SJSA1 (cell line): Measurements from ENCODE around the gene PACC1. TPM values are rescaled to one million over a fixed set of nuclear protein-coding genes. Genes with fewer than 3 reads are reported as not detected.
"Not testable (repeated sequence)": the region's sequence is repeated elsewhere in the genome, so short reads cannot be mapped to it uniquely, and the experiment has no call there.

Experiments used
- DNase-seq, 2 experiments: peaks; one replicate each; pipeline ENCODE4 v3.0.0-alpha.2; 2015 to 2020; ENCODE audit warnings: low spot score in 2 of 2, low read depth in 1 of 2
- H3K27ac ChIP-seq: fragments of 250-450 bp; sonication (Bioruptor Pico); 2 replicates; pipeline ENCODE4 v1.5.1; 2020; ENCODE audit warnings: mild to moderate bottlenecking, moderate library complexity
- H3K27me3 ChIP-seq: fragments of 250-450 bp; sonication (Bioruptor Pico); replicated peaks from 2 replicates; pipeline ENCODE4 v1.5.1; 2020; ENCODE audit warnings: mild to moderate bottlenecking, moderate library complexity
- H3K36me3 ChIP-seq: fragments of 250-450 bp; sonication (Bioruptor Pico); 2 replicates; pipeline ENCODE4 v1.5.1; 2020; ENCODE audit warnings: mild to moderate bottlenecking
- H3K4me1 ChIP-seq: fragments of 250-450 bp; sonication (Bioruptor Pico); replicated peaks from 2 replicates; pipeline ENCODE4 v1.6.1; 2021; ENCODE audit warnings: mild to moderate bottlenecking
- H3K4me3 ChIP-seq: fragments of 250-450 bp; sonication (Bioruptor Pico); 2 replicates; pipeline ENCODE4 v1.5.1; 2020; ENCODE audit warnings: mild to moderate bottlenecking
- H3K9me3 ChIP-seq: fragments of 250-450 bp; sonication (Bioruptor Pico); replicated peaks from 2 replicates; pipeline ENCODE4 v1.5.1; 2020; ENCODE audit warnings: mild to moderate bottlenecking
- total RNA-seq: library from RNA; depleted of rRNA; stranded (reverse); fragments of >200 nt; shearing (Covaris generic); gene quantifications from 2 replicates; pipeline ENCODE4 v1.2.3, GENCODE V29; 2014

Gene PACC1
- total RNA-seq, 1 experiment from 2014 or later = 9.4 TPM

- H3K27me3 ChIP-seq = no peaks in the 10 kb centered on the region
- H3K36me3 ChIP-seq = peaks cover 6% of the 10 kb centered on the region; the same call in 1 of the 2 replicates
- no peak overlapping the region for H3K27ac ChIP-seq
- H3K4me1 ChIP-seq = peaks cover 7% of the 10 kb centered on the region
- peak in 1 of 2 experiments; percentile 3 for DNase-seq
- no peak overlapping the region for H3K4me3 ChIP-seq
- H3K9me3 ChIP-seq = peaks cover 4% of the 10 kb centered on the region; the same call in 1 of the 2 replicates
Observed at GRCh38 chr1:212401042-212401441, 13.6 kb downstream of the PACC1 start.

GRCh38 chr1:212397171-212397570 lies 17.5 kb downstream of the PACC1 start:
- Histone ChIP-seq H3K9me3 (peaks cover 4% of the 10 kb centered on the region; the same call in 1 of the 2 replicates), H3K4me3 (no peak overlapping the region), H3K27me3 (no peaks in the 10 kb centered on the region), H3K27ac (no peak overlapping the region), H3K4me1 (peaks cover 4% of the 10 kb centered on the region), H3K36me3 (peaks cover 3% of the 10 kb centered on the region; the same call in 1 of the 2 replicates)
- DNase-seq = no peak

DNA sequence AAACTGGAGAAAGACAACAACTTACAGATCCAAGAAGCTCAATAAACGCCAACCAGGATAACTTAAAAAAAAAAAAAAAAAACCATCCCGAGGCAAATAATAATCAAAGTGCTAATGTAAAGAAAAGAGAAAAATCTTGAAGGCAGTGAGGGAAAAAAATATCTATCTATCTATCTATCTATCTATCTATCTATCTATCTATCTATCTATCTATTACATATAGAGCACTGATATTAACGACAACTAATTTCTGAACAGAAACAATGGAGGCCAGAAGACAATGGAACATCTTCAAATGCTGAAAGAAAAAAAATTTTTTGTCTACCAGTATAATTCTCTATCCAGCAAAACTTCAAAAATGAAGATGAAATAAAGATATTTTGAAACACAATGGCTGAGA lies 18.0 kb downstream of the PACC1 start:
- DNase-seq = no peak
- Histone ChIP-seq H3K36me3 (no peaks in the 10 kb centered on the region), H3K27ac (no peak overlapping the region), H3K4me3 (no peak overlapping the region), H3K27me3 (no peaks in the 10 kb centered on the region), H3K4me1 (no peaks in the 10 kb centered on the region), H3K9me3 (peaks cover 4% of the 10 kb centered on the region; the same call in 1 of the 2 replicates)

DNA sequence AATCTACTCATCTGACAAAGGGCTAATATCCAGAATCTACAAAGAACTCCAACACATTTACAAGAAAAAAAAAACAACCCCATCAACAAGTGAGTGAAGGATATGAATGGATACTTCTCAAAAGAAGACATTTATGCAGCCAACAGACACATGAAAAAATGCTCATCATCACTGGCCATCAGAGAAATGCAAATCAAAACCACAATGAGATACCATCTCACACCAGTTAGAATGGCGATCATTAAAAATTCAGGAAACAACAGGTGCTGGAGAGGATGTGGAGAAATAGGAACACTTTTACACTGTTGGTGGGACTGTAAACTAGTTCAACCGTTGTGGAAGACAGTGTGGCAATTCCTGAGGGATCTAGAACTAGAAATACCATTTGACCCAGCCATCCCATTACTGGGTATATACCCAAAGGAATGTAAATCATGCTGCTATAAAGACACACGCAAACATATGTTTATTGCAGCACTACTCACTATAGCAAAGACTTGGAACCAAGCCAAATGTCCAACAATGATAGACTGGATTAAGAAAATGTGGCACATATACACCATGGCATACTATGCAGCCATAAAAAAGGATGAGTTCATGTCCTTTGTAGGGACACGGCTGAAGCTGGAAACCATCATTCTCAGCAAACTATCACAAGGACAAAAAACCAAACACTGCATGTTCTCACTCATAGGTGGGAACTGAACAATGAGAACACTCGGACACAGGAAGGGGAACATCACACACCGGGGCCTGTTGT lies 18.8 kb downstream of the PACC1 start:
- H3K4me1 ChIP-seq, H3K4me3 ChIP-seq, DNase-seq, H3K27ac ChIP-seq, H3K36me3 ChIP-seq, H3K9me3 ChIP-seq, H3K27me3 ChIP-seq: not testable (repeated sequence)

DNA sequence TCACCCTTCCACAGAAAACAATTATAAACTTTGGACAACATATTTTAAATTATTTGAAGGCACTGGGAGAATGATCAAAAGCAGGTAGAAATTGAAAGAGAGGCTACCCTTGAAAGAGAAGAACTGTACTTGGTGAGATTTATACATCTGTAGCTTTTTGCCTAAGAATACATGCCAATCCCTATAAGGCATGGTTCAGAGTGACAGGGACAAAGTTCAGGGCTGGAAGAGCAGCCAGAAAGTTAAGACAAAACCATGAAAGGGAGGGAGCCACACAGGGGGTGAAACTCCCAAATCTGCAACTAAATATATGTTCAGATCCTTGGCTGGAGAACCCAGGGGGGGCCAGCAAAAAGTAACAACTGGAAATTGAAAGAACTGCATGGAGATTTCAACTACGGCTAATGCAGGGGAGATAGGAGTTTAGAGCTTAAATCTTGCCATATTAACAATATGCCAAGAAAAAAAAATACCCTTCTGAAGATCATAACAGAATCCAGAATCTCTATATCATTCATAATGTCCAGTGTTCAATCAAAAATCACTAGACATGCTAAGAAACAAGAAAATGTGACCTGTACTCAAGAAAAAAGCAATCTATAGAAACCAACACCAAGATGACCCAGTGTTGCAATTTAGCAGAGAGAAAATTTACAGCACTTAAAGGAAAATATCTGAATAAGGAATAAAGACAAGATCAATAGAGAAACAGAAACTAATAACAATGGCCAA lies 25.5 kb downstream of the PACC1 start:
- Histone ChIP-seq H3K9me3 (no peaks in the 10 kb centered on the region), H3K27ac (no peak overlapping the region), H3K4me1 (no peaks in the 10 kb centered on the region), H3K27me3 (no peaks in the 10 kb centered on the region), H3K36me3 (no peaks in the 10 kb centered on the region; the same call in 1 of the 2 replicates), H3K4me3 (no peak overlapping the region)
- DNase-seq = no peak

DNA sequence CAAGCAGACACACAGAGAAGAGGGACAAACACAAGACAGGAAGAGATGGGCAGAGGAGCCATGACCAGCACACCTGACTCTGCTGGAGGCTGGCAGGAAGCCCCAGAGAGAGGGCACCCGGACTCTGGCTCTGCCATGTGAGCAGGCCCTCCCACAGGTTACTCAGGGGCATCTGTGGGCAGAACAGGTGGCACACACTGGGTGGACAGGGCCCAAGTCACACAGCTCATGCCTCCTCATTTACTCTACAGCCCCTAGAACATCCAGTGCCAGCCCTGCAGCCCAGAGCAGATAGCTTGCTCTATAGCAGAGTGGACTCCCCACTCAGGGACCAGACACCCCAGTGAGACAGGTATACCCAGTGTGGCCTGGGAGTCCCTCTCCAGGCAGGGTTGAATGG lies 28.7 kb downstream of the PACC1 start:
- no peaks in the 10 kb centered on the region for H3K27me3 ChIP-seq

DNA sequence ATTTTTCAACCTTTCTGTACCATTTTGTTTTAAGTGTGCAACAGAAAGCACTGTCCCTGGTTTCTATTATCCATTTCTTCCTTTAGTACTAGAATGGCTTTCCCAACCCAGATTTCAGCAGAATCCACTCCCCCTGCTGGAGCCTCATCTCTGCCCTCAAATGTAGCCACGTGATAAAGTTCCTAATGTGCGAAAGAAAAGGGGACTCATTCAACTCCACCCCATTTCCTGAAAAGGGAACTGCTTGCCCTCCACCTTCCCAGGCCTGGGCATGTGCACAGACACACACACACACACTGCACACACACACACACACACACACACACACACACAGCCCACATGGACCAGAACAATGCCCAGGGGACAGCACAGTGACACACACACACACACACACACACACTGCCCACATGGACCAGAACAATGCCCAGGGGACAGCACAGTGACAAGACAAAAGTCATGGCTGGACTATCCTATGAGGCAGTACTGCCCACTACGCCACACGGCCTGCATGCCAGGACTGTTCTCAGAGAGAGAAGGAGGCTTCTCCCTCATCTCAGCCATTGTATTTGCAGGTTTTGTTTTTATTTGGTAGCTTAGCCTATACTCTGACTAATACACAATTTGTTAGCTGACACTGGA lies 33.2 kb downstream of the PACC1 start:
- DNase-seq = no peak
- Histone ChIP-seq H3K9me3 (no peaks in the 10 kb centered on the region), H3K4me3 (no peak overlapping the region), H3K4me1 (no peaks in the 10 kb centered on the region), H3K36me3 (no peaks in the 10 kb centered on the region; the same call in none of the 2 replicates), H3K27ac (no peak overlapping the region), H3K27me3 (no peaks in the 10 kb centered on the region)

More for the DNA sequence above, 28.7 kb downstream of the PACC1 start:
- H3K27ac ChIP-seq = no peak overlapping the region
- no peaks in the 10 kb centered on the region for H3K4me1 ChIP-seq
- no peak overlapping the region for H3K4me3 ChIP-seq
- no peaks in the 10 kb centered on the region; the same call in 1 of the 2 replicates for H3K36me3 ChIP-seq
- DNase-seq = no peak
- H3K9me3 ChIP-seq = no peaks in the 10 kb centered on the region

DNA sequence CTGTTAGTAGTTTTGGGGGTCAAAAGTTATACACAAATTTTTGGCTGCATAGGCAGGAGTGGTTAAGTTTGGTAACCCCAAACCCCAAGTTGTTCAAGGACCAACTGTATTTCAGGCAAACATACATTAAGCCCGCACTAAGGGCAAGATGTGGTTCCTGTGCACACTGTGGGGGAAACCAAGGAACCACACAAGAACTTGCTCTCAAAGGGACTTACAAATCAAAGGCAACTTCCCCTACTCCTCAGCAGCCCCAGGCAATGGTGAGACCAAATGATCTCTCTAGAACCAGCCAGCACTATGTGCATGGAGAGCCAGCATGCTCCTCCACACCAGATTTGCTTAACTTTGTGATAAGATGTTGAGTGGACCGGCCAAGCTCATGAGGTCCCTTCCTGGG lies 35.3 kb downstream of the PACC1 start:
- DNase-seq = no peak
- Histone ChIP-seq H3K4me1 (no peaks in the 10 kb centered on the region), H3K4me3 (no peak overlapping the region), H3K27ac (no peak overlapping the region), H3K27me3 (no peaks in the 10 kb centered on the region), H3K9me3 (no peaks in the 10 kb centered on the region), H3K36me3 (no peaks in the 10 kb centered on the region; the same call in 1 of the 2 replicates)

- H3K36me3 ChIP-seq = no peaks in the 10 kb centered on the region; the same call in 1 of the 2 replicates
- no peak for DNase-seq
Observed at GRCh38 chr1:212377644-212378043, 37.0 kb downstream of the PACC1 start.

DNA sequence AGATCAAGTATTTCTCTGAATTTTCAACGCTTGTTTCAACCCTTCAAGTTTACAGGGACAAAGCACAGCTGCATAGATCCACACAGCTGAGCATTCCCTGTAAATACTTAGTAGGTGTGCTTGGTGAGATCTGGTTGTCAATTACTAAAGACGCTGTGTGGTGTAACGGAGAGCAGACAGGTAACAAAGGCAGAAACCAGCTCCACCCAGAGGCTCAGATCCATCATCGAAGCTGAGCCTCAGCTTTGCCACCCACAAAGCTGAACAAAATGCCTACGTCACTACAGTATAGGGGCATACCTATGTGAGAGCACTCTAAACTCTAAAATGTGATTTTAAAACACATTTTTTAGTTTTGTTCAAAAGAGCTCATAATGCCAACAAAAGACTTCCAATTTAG lies 38.7 kb downstream of the PACC1 start:
- no peaks in the 10 kb centered on the region for H3K9me3 ChIP-seq
- no peaks in the 10 kb centered on the region; the same call in 1 of the 2 replicates for H3K36me3 ChIP-seq
- no peak for DNase-seq
- no peaks in the 10 kb centered on the region for H3K27me3 ChIP-seq
- H3K4me1 ChIP-seq = no peaks in the 10 kb centered on the region
- no peak overlapping the region for H3K27ac ChIP-seq
- H3K4me3 ChIP-seq = no peak overlapping the region

More at GRCh38 chr1:212377644-212378043, 37.0 kb downstream of the PACC1 start:
- Histone ChIP-seq H3K4me3 (no peak overlapping the region), H3K4me1 (no peaks in the 10 kb centered on the region), H3K27ac (no peak overlapping the region), H3K9me3 (no peaks in the 10 kb centered on the region), H3K27me3 (no peaks in the 10 kb centered on the region)

DNA sequence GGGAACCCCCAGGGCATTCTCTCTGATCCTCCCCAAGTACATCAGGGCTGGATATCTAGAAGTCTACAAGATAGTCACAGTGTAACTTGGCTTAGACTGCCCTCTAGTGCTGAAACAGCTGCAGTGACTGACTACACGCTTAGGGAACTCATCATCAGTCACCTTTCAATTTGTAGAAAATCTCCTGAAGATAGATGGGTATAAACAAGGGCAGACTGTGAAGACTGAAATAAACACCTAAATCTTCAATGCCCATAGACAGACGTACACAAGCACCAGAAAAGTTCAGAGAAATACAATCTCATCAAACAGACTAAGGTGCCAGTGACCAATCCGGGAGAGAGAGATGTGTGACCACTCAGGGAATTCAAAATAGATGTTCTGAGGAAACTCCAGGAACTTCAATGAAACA lies 46.6 kb downstream of the PACC1 start:
- no peaks in the 10 kb centered on the region for H3K9me3 ChIP-seq
- no peak overlapping the region for H3K4me3 ChIP-seq
- H3K4me1 ChIP-seq = no peaks in the 10 kb centered on the region
- peak; percentile 55 to 64 for DNase-seq
- no peaks in the 10 kb centered on the region for H3K27me3 ChIP-seq
- no peak overlapping the region for H3K27ac ChIP-seq
- peaks cover 8% of the 10 kb centered on the region for H3K36me3 ChIP-seq

GRCh38 chr1:212367474-212368072 lies 47.1 kb downstream of the PACC1 start:
- H3K36me3 ChIP-seq = peaks cover 9% of the 10 kb centered on the region
- H3K9me3 ChIP-seq = no peaks in the 10 kb centered on the region
- no peaks in the 10 kb centered on the region for H3K27me3 ChIP-seq
- no peak for DNase-seq
- H3K27ac ChIP-seq = no peak overlapping the region
- H3K4me3 ChIP-seq = no peak overlapping the region
- no peaks in the 10 kb centered on the region for H3K4me1 ChIP-seq

DNA sequence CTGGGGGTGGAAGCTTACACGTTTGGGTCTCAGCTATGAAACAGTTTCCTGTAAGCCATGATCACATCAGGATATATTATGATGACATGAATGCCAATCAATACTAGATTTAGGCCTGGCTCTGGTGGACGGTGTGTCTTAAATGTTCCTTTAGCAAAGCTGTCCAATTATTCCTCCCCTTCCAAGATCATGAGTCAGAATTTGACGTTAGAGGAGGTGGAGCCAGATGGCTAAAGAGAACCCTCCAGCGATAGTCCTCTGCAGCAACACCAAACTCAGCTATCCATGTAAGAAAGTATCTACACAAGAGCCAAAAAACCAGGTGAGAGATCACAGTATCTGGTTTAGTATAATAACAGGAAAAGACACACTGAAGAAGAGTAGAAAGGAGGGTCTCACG lies 47.8 kb downstream of the PACC1 start:
- H3K27me3 ChIP-seq = no peaks in the 10 kb centered on the region
- H3K9me3 ChIP-seq = no peaks in the 10 kb centered on the region
- H3K4me1 ChIP-seq = no peaks in the 10 kb centered on the region
- peaks cover 12% of the 10 kb centered on the region for H3K36me3 ChIP-seq
- no peak overlapping the region for H3K4me3 ChIP-seq
- DNase-seq = no peak
- no peak overlapping the region for H3K27ac ChIP-seq
